ENCODE results near the gene CMTM8.

CMTM8 gene

DNA sequence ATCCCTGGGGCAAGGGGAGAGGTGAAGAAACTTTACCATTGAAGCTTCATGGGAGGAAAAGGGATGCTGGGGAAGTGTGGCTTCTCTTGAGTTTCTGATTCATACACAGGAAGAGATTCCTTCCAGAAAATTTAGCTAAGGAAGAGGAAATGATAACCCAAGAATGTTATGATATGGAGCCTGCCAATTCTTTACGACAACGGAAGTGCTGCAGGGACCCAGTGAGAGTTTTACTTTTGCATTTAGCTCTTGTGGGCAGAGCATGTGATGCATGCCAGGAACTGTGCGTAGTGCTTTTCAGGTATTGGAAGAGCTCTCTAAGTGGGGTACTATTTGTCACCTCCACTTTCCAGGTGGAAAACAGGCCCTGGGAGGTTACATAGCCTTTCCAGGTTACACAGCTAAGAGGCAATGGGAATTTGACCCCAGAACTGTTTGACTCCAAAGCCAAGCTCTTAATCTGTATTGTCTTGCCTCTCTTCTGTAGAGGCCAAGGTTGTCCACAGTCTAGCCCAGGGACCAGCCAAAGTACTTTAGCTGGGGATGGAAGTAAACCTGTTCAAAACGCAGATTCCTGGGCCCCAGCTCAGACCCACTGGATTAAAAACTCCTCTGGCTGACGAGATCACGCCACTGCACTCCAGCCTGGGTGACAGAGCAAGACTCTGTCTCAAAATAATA is 176.2 kb downstream of the CMTM8 start:
- DNase-seq = peak in 1 of 5 donors; percentile 78

- DNase-seq = no peak
Measured at GRCh38 chr3:32419742-32420125, 181.3 kb downstream of the CMTM8 start.
